A673 (cell line): ENCODE measurements around the gene CD79A. TPM values are rescaled to one million over a fixed set of nuclear protein-coding genes. Genes with fewer than 3 reads are reported as not detected.

Experiments
- BruUV-seq: library from RNA; stranded (reverse); fragments of 400-500 nt; replicated peaks from 2 replicates; lab custom pipeline; 2021; lab: Mats Ljungman, UMichigan
- CTCF ChIA-PET: fragments of 300-600 bp; sonication (Branson Sonifier 250); formaldehyde crosslinking; loops from one replicate; lab custom pipeline; 2022; ENCODE audit warnings: antibody characterized with exemption; lab: Charles Lee
- POLR2A ChIA-PET: fragments of 300-600 bp; sonication (Branson Sonifier 250); formaldehyde crosslinking; loops from one replicate; lab custom pipeline; 2022; ENCODE audit warnings: antibody characterized with exemption; ENCODE audit not compliant: low non-redundant PET; lab: Charles Lee
- DNase-seq: peaks from one replicate; pipeline ENCODE4 v3.0.0-alpha.2; 2015; ENCODE audit warnings: low spot score
- H3K27ac ChIP-seq: fragments of 200-600 bp; sonication (generic); 2 replicates; pipeline ENCODE4 v1.5.1; 2016; ENCODE audit warnings: mixed run types, low read depth, mild to moderate bottlenecking, mixed read lengths, antibody characterized with exemption, low read length; ENCODE audit not compliant: poor library complexity, severe bottlenecking
- H3K27me3 ChIP-seq: fragments of 200-600 bp; sonication (generic); replicated peaks from 2 replicates; pipeline ENCODE4 v1.6.1; 2017; ENCODE audit warnings: mixed run types, low read depth, mild to moderate bottlenecking, mixed read lengths, antibody characterized with exemption, low read length; ENCODE audit not compliant: insufficient read depth, poor library complexity
- H3K36me3 ChIP-seq: fragments of 200-600 bp; sonication (generic); 2 replicates; pipeline ENCODE4 v1.6.1; 2016; ENCODE audit warnings: mixed run types, mild to moderate bottlenecking, mixed read lengths, antibody characterized with exemption, low read length; ENCODE audit not compliant: insufficient read depth, poor library complexity, severe bottlenecking
- H3K4me1 ChIP-seq: fragments of 200-600 bp; sonication (generic); 2 replicates; pipeline ENCODE4 v1.6.1; 2017; ENCODE audit warnings: mixed run types, mild to moderate bottlenecking, mixed read lengths, antibody characterized with exemption, low read length; ENCODE audit not compliant: insufficient read depth, poor library complexity, severe bottlenecking
- H3K4me3 ChIP-seq: fragments of 200-600 bp; sonication (generic); 2 replicates; pipeline ENCODE4 v1.5.1; 2016; ENCODE audit warnings: low read depth, mixed run types, mild to moderate bottlenecking, mixed read lengths, low read length; ENCODE audit not compliant: poor library complexity, severe bottlenecking
- H3K9me3 ChIP-seq: fragments of 200-600 bp; sonication (generic); 2 replicates; pipeline ENCODE4 v1.6.1; 2016; ENCODE audit warnings: mixed run types, low read depth, mild to moderate bottlenecking, mixed read lengths, antibody characterized with exemption, low read length; ENCODE audit not compliant: poor library complexity, severe bottlenecking
- CTCF ChIP-seq: fragments of 300-800, 200-600 bp; sonication (generic); conservative IDR thresholded peaks from 2 replicates; pipeline ENCODE4 v1.5.1; 2017; ENCODE audit warnings: low read depth, mild to moderate bottlenecking, antibody characterized with exemption, low read length, moderate library complexity, mixed read lengths
- EZH2 ChIP-seq: fragments of 200-600 bp; sonication (generic); IDR thresholded peaks from 2 replicates; pipeline ENCODE4 v1.6.1; 2017; ENCODE audit warnings: borderline replicate concordance, low read depth, mild to moderate bottlenecking, mixed read lengths, antibody characterized with exemption, low read length; ENCODE audit not compliant: poor library complexity, severe bottlenecking
- intact Hi-C: fragments of 100-400 bp; cut with micrococcal nuclease; formaldehyde crosslinking; loops from one replicate; pipeline ENCODE4 v1.10.0; 2022; ENCODE audit not compliant: unreplicated experiment
- total RNA-seq: library from RNA; stranded (reverse); gene quantifications from 2 replicates; pipeline ENCODE4 v1.2.3, GENCODE V29; 2021

Gene CD79A
- total RNA-seq, 1 experiment from 2014 or later: 17.8 TPM

GRCh38 chr19:41849067-41849466, 28.0 kb upstream of the CD79A start:
- no peaks in the 10 kb centered on the region for H3K9me3 ChIP-seq
- no peaks in the 10 kb centered on the region for H3K36me3 ChIP-seq
- no peak for DNase-seq
- ChIA-PET CTCF (no interaction called here), POLR2A (no interaction called here)
- intact Hi-C loops: no loop called here
- H3K27me3 ChIP-seq: peaks cover 8% of the 10 kb centered on the region
- TF ChIP-seq EZH2 (no peak), CTCF (no peak)
- no peak overlapping the region for H3K27ac ChIP-seq
- H3K4me1 ChIP-seq: no peaks in the 10 kb centered on the region
- BruUV-seq: no TSS peak
- no peak overlapping the region for H3K4me3 ChIP-seq

GRCh38 chr19:41850381-41850780, 26.7 kb upstream of the CD79A start:
- Histone ChIP-seq H3K4me1 (no peaks in the 10 kb centered on the region), H3K27ac (no peak overlapping the region), H3K27me3 (peaks cover 8% of the 10 kb centered on the region), H3K9me3 (no peaks in the 10 kb centered on the region), H3K4me3 (no peak overlapping the region), H3K36me3 (no peaks in the 10 kb centered on the region)
- ChIA-PET CTCF (interaction anchor here (1.0 kb wide), 1 partner anchor 15 kb away, joined by 3 read pairs; no protein-coding TSS in a partner anchor), POLR2A (no interaction called here)
- intact Hi-C loops: no loop called here
- BruUV-seq: no TSS peak
- DNase-seq: no peak
- TF ChIP-seq EZH2 (no peak), CTCF (no peak)

- Histone ChIP-seq H3K4me3 (no peak overlapping the region), H3K9me3 (no peaks in the 10 kb centered on the region), H3K27ac (no peak overlapping the region), H3K27me3 (peaks cover 8% of the 10 kb centered on the region), H3K4me1 (no peaks in the 10 kb centered on the region), H3K36me3 (no peaks in the 10 kb centered on the region)
- TF ChIP-seq CTCF: no peak
- POLR2A ChIA-PET: no interaction called here
- CTCF ChIA-PET: no interaction called here
- no TSS peak for BruUV-seq
- DNase-seq: no peak
- intact Hi-C loops: no loop called here
These were observed 25.6 kb upstream of the CD79A start for GRCh38 chr19:41851456-41851855.
